IPS-15b (cell line): ENCODE data around the gene TUBE1.
"Not testable (repeated sequence)": the region's sequence is repeated elsewhere in the genome, so short reads cannot be mapped to it uniquely, and the experiment has no call there.

Experiments used
- H3K27me3 ChIP-seq: one replicate; pipeline ENCODE4 v1.6.1; 2013; ENCODE audit warnings: low read length; ENCODE audit not compliant: control insufficient read depth, insufficient read depth
- H3K36me3 ChIP-seq: one replicate; pipeline ENCODE4 v1.6.1; 2013; ENCODE audit warnings: low read length; ENCODE audit not compliant: control insufficient read depth, insufficient read depth
- H3K4me1 ChIP-seq: one replicate; pipeline ENCODE4 v1.6.1; 2013; ENCODE audit warnings: mild to moderate bottlenecking, low read length; ENCODE audit not compliant: control insufficient read depth, insufficient read depth
- H3K4me3 ChIP-seq: one replicate; pipeline ENCODE4 v1.5.1; 2013; ENCODE audit warnings: low read depth, low read length
- H3K9ac ChIP-seq: one replicate; pipeline ENCODE4 v1.6.1; 2013; ENCODE audit warnings: low read depth, mild to moderate bottlenecking, low read length
- H3K9me3 ChIP-seq: one replicate; pipeline ENCODE4 v1.6.1; 2013; ENCODE audit warnings: mild to moderate bottlenecking, low read length; ENCODE audit not compliant: control insufficient read depth, insufficient read depth

TUBE1 gene

DNA sequence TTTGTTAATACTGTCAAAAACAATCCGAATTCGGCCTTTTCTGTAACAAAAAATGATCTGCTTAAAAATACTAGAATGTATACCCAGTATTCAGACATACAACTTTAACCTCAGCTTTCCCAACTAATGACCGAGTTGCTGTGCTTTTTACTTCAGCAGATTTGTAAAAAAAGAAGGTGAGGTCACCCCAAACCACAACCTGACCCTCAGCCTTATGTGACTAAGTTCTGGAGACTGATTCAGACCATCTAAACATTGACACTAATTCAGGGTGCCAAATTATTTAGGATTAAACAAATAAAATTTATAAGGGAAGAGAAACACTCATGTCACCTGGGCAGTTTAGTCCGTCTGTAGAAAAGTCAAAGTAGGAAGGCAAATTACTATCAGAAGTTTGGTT is 25.7 kb downstream of the TUBE1 start:
- H3K4me3 ChIP-seq = no peak overlapping the region
- H3K27me3 ChIP-seq = no peaks in the 10 kb centered on the region
- no peaks in the 10 kb centered on the region for H3K9me3 ChIP-seq
- H3K4me1 ChIP-seq = no peaks in the 10 kb centered on the region
- H3K9ac ChIP-seq = no peak overlapping the region
- H3K36me3 ChIP-seq = no peaks in the 10 kb centered on the region

- Histone ChIP-seq H3K27me3 (no peaks in the 10 kb centered on the region), H3K9ac (no peak overlapping the region), H3K36me3 (no peaks in the 10 kb centered on the region), H3K4me3 (no peak overlapping the region), H3K4me1 (no peaks in the 10 kb centered on the region), H3K9me3 (no peaks in the 10 kb centered on the region)
Observed at GRCh38 chr6:112058243-112059032, 28.8 kb downstream of the TUBE1 start.

DNA sequence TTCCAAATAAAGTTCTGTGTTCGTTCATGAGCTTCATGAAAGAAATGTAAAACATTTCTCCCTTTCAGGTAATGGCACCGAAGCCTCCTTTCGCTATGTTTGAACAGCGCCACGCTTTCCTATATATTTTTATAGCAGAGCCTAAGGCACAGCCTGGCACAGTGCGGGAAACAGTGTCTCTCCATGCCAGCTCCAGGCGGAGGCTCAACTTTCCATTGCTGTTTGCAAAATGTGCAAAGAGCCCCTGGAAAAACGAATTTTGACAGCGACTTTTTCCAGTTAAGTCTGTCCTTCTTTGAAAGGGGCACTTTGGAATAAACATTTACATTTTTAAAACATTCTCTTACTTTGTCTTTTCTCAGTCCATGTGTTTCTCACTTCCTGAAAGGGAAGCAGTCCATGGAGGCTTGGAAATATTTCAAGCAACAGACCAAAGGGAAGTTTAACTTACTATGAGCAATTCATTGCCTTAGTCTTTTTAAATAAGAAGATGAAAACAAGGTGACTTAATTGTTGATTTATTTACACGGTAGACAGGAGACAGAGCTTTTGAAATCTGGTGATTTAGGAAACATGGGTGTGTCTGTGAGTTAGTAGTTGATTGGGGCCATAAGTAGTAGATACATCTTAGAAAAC is 32.6 kb downstream of the TUBE1 start:
- no peak overlapping the region for H3K9ac ChIP-seq
- H3K4me1 ChIP-seq = no peaks in the 10 kb centered on the region
- no peaks in the 10 kb centered on the region for H3K9me3 ChIP-seq
- H3K4me3 ChIP-seq = no peak overlapping the region
- no peaks in the 10 kb centered on the region for H3K36me3 ChIP-seq
- no peaks in the 10 kb centered on the region for H3K27me3 ChIP-seq

GRCh38 chr6:112054001-112054400 is 33.3 kb downstream of the TUBE1 start, which contains the start of gene CCN6:
Gene CCN6, plus strand, starts transcription at chr6:112054104. Its CDS starts 254 bp downstream, at chr6:112054358.
- H3K4me1 ChIP-seq = no peaks in the 10 kb centered on the region
- H3K9ac ChIP-seq = no peak within 1 kb of the TSS
- H3K27me3 ChIP-seq = no peaks in the 10 kb centered on the region
- H3K9me3 ChIP-seq = no peaks in the 10 kb centered on the region
- no peak within 1 kb of the TSS for H3K4me3 ChIP-seq
- no peaks in the 10 kb centered on the region for H3K36me3 ChIP-seq

DNA sequence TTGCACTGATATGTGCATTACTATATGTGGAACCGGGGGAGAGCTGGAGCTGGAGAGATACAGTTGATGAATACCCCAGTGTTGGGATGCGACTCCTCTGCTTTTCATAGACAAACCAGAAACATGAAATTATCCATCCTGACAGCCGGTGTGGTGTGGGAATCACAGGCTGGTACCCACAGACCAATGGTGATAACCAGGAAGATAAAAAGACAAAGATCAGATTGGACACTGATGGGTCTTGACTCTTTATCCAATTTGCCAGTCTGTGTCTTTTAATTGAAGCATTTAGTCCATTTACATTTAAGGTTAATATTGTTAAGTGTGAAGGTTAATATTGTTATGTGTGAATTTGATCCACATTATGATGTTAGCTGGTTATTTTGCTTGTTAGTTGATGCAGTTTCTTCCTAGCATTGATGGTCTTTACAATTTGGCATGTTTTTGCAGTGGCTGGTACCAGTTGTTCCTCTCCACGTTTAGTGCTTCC is 36.0 kb downstream of the TUBE1 start:
- not testable (repeated sequence) for H3K4me3 ChIP-seq, H3K27me3 ChIP-seq, H3K9me3 ChIP-seq, H3K9ac ChIP-seq, H3K36me3 ChIP-seq, H3K4me1 ChIP-seq

GRCh38 chr6:112050429-112050828 is 36.9 kb downstream of the TUBE1 start:
- Histone ChIP-seq H3K36me3 (no peaks in the 10 kb centered on the region), H3K27me3 (no peaks in the 10 kb centered on the region), H3K4me3 (no peak overlapping the region), H3K4me1 (no peaks in the 10 kb centered on the region), H3K9ac (no peak overlapping the region), H3K9me3 (no peaks in the 10 kb centered on the region)

DNA sequence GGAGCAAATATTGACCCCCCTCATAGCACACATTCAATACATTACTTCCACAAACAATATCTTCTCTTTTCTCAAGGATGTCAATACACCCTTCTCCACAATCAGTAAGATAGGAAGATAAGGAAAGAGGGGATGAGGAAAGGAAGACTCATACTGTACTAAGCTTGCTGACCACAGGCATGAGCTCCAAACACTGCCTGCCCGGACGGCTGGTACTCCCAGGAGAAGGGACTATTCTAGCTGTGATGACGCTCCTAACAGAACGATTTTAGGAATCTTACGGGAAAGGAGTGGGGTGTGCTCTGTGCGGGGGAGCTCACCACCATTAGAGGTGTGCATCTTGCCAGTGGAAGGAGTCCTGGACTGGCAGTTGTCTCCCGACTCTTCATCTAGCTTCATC is 37.3 kb downstream of the TUBE1 start:
- Histone ChIP-seq H3K4me1 (no peaks in the 10 kb centered on the region), H3K36me3 (no peaks in the 10 kb centered on the region), H3K27me3 (no peaks in the 10 kb centered on the region), H3K9me3 (no peaks in the 10 kb centered on the region), H3K4me3 (no peak overlapping the region), H3K9ac (no peak overlapping the region)

GRCh38 chr6:112049026-112049799 is 38.1 kb downstream of the TUBE1 start:
- Histone ChIP-seq H3K9me3 (no peaks in the 10 kb centered on the region), H3K4me1 (no peaks in the 10 kb centered on the region), H3K9ac (no peak overlapping the region), H3K4me3 (no peak overlapping the region), H3K36me3 (no peaks in the 10 kb centered on the region), H3K27me3 (no peaks in the 10 kb centered on the region)

- not testable (repeated sequence) for H3K9me3 ChIP-seq, H3K27me3 ChIP-seq, H3K4me3 ChIP-seq, H3K9ac ChIP-seq, H3K36me3 ChIP-seq, H3K4me1 ChIP-seq
Observed at GRCh38 chr6:112047523-112047922, 39.8 kb downstream of the TUBE1 start.

DNA sequence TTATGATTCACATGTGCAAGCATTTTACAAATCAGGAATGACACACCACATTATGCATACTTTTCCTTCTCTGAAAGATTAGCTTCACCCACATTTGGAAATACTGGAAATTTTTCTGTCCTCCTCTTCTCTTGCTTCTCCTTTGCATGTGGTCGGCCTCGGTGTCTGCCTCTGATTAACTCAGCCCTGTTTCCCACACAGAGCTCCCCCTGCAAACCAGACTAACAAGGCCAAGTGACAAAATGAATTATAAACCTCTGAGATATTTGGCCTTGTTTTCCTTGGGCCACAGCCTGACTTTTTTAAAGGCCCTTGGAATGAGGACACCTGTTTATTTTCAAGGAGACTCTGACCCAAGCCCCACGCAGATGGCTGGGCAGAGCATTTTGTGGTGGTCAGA is 42.4 kb downstream of the TUBE1 start:
- Histone ChIP-seq H3K4me3 (no peak overlapping the region), H3K27me3 (no peaks in the 10 kb centered on the region), H3K9me3 (no peaks in the 10 kb centered on the region), H3K9ac (no peak overlapping the region), H3K4me1 (peaks cover 4% of the 10 kb centered on the region), H3K36me3 (no peaks in the 10 kb centered on the region)

DNA sequence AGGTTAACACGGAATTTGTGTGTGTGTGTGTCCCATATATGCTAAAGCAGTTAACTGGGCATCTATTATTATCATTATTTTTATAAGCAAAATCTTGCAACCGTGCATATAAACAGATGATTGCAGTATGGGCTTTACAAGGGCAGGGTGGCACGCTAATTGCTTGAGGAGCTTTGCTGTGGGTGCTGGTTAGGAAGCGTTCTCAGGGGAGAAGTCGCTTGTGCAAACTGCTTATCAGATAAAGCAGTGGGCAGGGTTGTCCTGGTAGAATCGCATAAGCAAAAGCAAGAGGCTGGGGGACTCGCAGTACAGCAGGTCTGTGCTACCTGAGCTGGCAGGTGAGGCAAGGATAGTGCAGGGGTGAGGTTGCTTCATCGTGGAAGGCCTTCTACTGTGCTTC is 43.1 kb downstream of the TUBE1 start:
- Histone ChIP-seq H3K4me3 (no peak overlapping the region), H3K36me3 (no peaks in the 10 kb centered on the region), H3K4me1 (peaks cover 4% of the 10 kb centered on the region), H3K9me3 (no peaks in the 10 kb centered on the region), H3K27me3 (no peaks in the 10 kb centered on the region), H3K9ac (no peak overlapping the region)
